HUES64 (cell line): ENCODE measurements around the gene CFAP52. TPM values are rescaled to one million over a fixed set of nuclear protein-coding genes. Genes with fewer than 3 reads are reported as not detected.

Experiments used
- H3K27ac ChIP-seq: 2 replicates; pipeline ENCODE4 v1.7.0; 2013; ENCODE audit warnings: low read depth, low read length, inconsistent platforms
- H3K27me3 ChIP-seq: 2 replicates; pipeline ENCODE4 v1.6.1; 2013; ENCODE audit warnings: mild to moderate bottlenecking, low read length; ENCODE audit not compliant: insufficient read depth
- H3K36me3 ChIP-seq: 2 replicates; pipeline ENCODE4 v1.6.1; 2013; ENCODE audit warnings: mild to moderate bottlenecking, low read length; ENCODE audit not compliant: insufficient read depth
- H3K4me1 ChIP-seq: 2 replicates; pipeline ENCODE4 v1.6.1; 2013; ENCODE audit warnings: mild to moderate bottlenecking, low read length, moderate library complexity; ENCODE audit not compliant: insufficient read depth
- H3K4me3 ChIP-seq: 2 replicates; pipeline ENCODE4 v1.5.1; 2013; ENCODE audit warnings: mild to moderate bottlenecking, low read length, moderate library complexity
- H3K9ac ChIP-seq: 2 replicates; pipeline ENCODE4 v1.6.1; 2013; ENCODE audit warnings: mild to moderate bottlenecking, low read depth, low read length
- H3K9me3 ChIP-seq: 2 replicates; pipeline ENCODE4 v1.6.1; 2013; ENCODE audit warnings: low read depth, low read length; ENCODE audit not compliant: insufficient read depth
- WGBS: fragments of 150-250, 120-280 bp; methylation state at CpG from one replicate; pipeline ENCODE4 v1.1.7; 2013; ENCODE audit warnings: missing lambda C conversion rate; 5-methylcytosine and 5-hydroxymethylcytosine counted together
- polyA plus RNA-seq, 2 experiments: library from polyadenylated mRNA; stranded (reverse); fragments of 50-300 nt; gene quantifications; one replicate each; pipeline ENCODE4 v1.2.3, GENCODE V29; 2013

CFAP52 gene
- polyA plus RNA-seq (2013, experiment 1 of 2), result not detected
- polyA plus RNA-seq (2013, experiment 2 of 2), result not detected

DNA sequence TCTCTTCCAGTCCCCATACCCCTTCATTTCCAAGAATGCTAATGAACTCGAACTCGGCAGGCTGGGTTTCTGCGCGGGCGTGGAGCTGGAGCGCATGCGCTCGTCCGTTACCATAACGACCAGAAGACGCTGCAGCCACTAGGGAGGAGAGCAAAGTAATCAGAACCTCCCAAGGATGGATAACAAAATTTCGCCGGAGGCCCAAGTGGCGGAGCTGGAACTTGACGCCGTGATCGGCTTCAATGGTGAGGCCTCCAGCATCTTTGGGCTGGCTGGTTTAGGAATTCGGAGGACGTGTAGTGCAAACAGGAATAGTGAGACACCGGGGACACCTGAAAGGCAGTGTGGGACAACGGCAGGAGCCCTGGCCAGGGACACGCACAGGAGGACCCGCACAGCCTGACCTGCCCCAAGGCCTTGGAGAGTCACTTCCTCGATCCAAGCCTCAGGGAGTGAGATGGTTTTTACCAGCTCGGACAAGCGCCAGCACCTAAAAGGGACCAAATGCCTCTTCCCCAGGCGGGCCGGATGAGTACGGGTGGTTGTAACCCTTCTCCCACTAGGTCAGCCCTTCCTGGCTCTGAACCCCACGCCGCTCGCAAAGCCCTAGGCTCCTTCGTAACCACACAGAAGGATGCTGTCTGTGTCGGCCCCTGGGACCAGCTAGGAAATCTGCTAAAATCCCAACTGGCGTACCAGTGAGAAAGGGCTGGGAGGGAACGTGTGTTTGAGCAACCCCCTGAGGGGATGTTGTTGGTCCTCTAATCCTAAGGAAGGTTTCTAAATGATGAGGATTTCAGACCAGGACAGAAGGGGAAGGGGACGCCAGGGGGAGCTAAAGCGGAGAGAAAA lies at the start of gene CFAP52:
Gene CFAP52 (plus strand): TSS at position 122 of the 852 bp plus-strand sequence. CDS start 54 bp downstream, at position 176.
- H3K27me3 ChIP-seq, result no peaks in the 10 kb centered on the region
- H3K9me3 ChIP-seq, result no peaks in the 10 kb centered on the region
- H3K27ac ChIP-seq, result no peak within 1 kb of the TSS
- H3K4me3 ChIP-seq, result peak within 1 kb of the TSS; percentile 97
- H3K36me3 ChIP-seq, result no peaks in the 10 kb centered on the region
- no peaks in the 10 kb centered on the region for H3K4me1 ChIP-seq
- WGBS, result 2% methylated on average over 38 of the region's 38 CpGs
- H3K9ac ChIP-seq, result peak within 1 kb of the TSS; percentile 68

- Histone ChIP-seq H3K4me1 (0 out of 2 replicates have a peak, but pooled peaks cover 2% of the 10 kb centered on the region), H3K4me3 (no peak overlapping the region), H3K27me3 (no peaks in the 10 kb centered on the region), H3K27ac (no peak overlapping the region), H3K9ac (no peak overlapping the region), H3K36me3 (no peaks in the 10 kb centered on the region), H3K9me3 (no peaks in the 10 kb centered on the region)
- WGBS, result 89% methylated on average over 2 of the region's 3 CpGs
Observed at GRCh38 chr17:9527788-9528187, 48.7 kb upstream of the CFAP52 start.

- H3K4me1 ChIP-seq, result peaks cover 7% of the 10 kb centered on the region
- no peaks in the 10 kb centered on the region for H3K27me3 ChIP-seq
- no peak overlapping the region for H3K4me3 ChIP-seq
- H3K36me3 ChIP-seq, result no peaks in the 10 kb centered on the region
- H3K27ac ChIP-seq, result no peak overlapping the region
- H3K9ac ChIP-seq, result no peak overlapping the region
- 100% methylated on average over 2 of the region's 5 CpGs for WGBS
- no peaks in the 10 kb centered on the region for H3K9me3 ChIP-seq
Observed at GRCh38 chr17:9529033-9529700, 47.3 kb upstream of the CFAP52 start.

- 100% methylated on average over 1 of the region's 2 CpGs for WGBS
Observed at GRCh38 chr17:9531034-9531433, 45.4 kb upstream of the CFAP52 start.

GRCh38 chr17:9532715-9533114 lies 43.7 kb upstream of the CFAP52 start:
- WGBS, result over 99% methylated on average over 3 of the region's 3 CpGs
- no peak overlapping the region for H3K9ac ChIP-seq
- no peaks in the 10 kb centered on the region for H3K36me3 ChIP-seq
- no peaks in the 10 kb centered on the region for H3K27me3 ChIP-seq
- H3K27ac ChIP-seq, result no peak overlapping the region
- H3K4me1 ChIP-seq, result peaks cover 15% of the 10 kb centered on the region
- no peaks in the 10 kb centered on the region for H3K9me3 ChIP-seq
- H3K4me3 ChIP-seq, result no peak overlapping the region

More at GRCh38 chr17:9531034-9531433, 45.4 kb upstream of the CFAP52 start:
- Histone ChIP-seq H3K9me3 (no peaks in the 10 kb centered on the region), H3K9ac (no peak overlapping the region), H3K27me3 (no peaks in the 10 kb centered on the region), H3K36me3 (no peaks in the 10 kb centered on the region), H3K4me3 (no peak overlapping the region), H3K27ac (no peak overlapping the region), H3K4me1 (peaks cover 11% of the 10 kb centered on the region)

- Histone ChIP-seq H3K4me3 (no peak overlapping the region), H3K36me3 (no peaks in the 10 kb centered on the region), H3K27me3 (no peaks in the 10 kb centered on the region), H3K9ac (no peak overlapping the region), H3K9me3 (no peaks in the 10 kb centered on the region), H3K4me1 (peaks cover 15% of the 10 kb centered on the region), H3K27ac (no peak overlapping the region)
- WGBS, result 89% methylated on average over 3 of the region's 4 CpGs
Observed at GRCh38 chr17:9533441-9533840, 43.0 kb upstream of the CFAP52 start.

DNA sequence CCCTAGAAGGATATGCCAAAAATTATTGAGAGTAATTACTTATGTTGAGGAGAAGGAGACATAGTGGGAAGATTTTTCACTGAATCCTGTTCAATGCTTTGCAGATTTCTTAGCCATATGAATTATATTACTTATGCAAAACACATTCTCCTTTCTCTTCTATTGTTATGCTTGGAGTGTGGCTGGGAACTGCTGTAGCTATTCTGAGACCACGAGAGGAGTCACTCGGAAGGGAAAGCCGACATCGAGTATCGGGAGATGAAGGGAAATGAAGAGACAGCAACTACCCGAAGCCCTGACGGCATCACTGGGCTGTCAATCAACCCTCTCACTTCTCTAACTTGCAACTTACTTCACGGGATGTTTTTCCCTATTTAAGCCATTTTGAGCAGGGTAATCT lies 40.4 kb upstream of the CFAP52 start:
- 81% methylated on average over 8 of the region's 8 CpGs for whole genome bisulfite sequencing
- no peak overlapping the region for H3K27ac ChIP-seq
- no peaks in the 10 kb centered on the region for H3K27me3 ChIP-seq
- no peaks in the 10 kb centered on the region for H3K9me3 ChIP-seq
- H3K9ac ChIP-seq, result no peak overlapping the region
- no peak overlapping the region for H3K4me3 ChIP-seq
- H3K4me1 ChIP-seq, result peaks cover 15% of the 10 kb centered on the region
- H3K36me3 ChIP-seq, result no peaks in the 10 kb centered on the region

DNA sequence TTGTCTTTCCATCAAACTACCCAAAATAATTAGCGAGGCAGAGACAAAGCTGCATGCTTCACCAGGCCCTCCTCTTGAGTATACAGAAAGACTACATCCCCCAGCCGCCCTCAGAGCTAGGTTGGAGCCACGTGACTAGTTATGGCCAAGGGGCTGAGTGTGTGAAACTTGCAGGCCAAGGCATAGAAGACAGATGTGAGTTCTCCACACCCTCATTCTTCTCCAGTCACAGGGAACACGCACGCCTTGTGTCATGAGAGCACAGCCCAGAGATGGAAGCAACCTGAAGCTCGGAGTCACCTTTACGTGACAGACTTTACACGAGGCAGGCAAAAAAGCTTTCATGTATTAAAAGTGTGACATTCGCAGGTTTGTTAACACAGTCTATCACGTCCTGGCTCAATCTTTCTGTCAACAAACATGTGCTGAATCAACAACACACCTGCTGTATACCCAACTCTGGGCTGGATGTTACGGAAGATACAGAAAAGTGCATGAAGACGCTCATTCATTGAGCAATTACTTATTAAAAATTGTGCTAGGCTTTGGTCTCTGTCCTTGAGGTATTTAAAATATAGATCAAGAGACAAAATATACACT lies 39.2 kb upstream of the CFAP52 start:
- no peak overlapping the region for H3K9ac ChIP-seq
- 92% methylated on average over 12 of the region's 12 CpGs for WGBS
- no peak overlapping the region for H3K27ac ChIP-seq
- H3K4me3 ChIP-seq, result no peak overlapping the region
- peaks cover 12% of the 10 kb centered on the region for H3K4me1 ChIP-seq
- H3K27me3 ChIP-seq, result no peaks in the 10 kb centered on the region
- no peaks in the 10 kb centered on the region for H3K36me3 ChIP-seq
- no peaks in the 10 kb centered on the region for H3K9me3 ChIP-seq

DNA sequence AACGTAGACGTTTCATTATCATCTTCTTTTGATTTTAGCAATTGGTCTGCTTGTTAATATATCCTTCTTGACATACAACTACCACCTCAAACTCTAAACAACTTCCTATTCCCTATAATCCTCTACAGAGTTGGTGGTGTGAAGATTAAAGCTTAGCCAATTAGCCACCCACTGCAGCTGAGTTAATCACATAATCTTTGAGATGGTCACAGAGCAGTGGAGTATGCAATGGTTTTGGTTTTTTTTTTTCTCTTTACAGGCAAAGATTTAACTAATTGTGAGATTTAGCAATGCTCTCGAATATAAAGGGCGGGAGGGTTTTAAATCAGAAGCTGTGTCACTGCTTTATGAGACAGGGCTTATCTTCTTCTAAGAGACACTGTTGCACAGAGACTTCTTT lies 37.8 kb upstream of the CFAP52 start:
- no peaks in the 10 kb centered on the region for H3K36me3 ChIP-seq
- no peaks in the 10 kb centered on the region for H3K27me3 ChIP-seq
- 98% methylated on average over 4 of the region's 4 CpGs for WGBS
- H3K9ac ChIP-seq, result no peak overlapping the region
- no peak overlapping the region for H3K27ac ChIP-seq
- H3K9me3 ChIP-seq, result no peaks in the 10 kb centered on the region
- H3K4me1 ChIP-seq, result peaks cover 9% of the 10 kb centered on the region
- H3K4me3 ChIP-seq, result no peak overlapping the region

GRCh38 chr17:9541718-9542117 lies 34.7 kb upstream of the CFAP52 start:
- Histone ChIP-seq H3K27me3 (no peaks in the 10 kb centered on the region), H3K36me3 (no peaks in the 10 kb centered on the region), H3K27ac (no peak overlapping the region), H3K4me3 (no peak overlapping the region), H3K4me1 (no peaks in the 10 kb centered on the region), H3K9me3 (no peaks in the 10 kb centered on the region), H3K9ac (no peak overlapping the region)
- WGBS, result 88% methylated on average over 4 of the region's 4 CpGs

DNA sequence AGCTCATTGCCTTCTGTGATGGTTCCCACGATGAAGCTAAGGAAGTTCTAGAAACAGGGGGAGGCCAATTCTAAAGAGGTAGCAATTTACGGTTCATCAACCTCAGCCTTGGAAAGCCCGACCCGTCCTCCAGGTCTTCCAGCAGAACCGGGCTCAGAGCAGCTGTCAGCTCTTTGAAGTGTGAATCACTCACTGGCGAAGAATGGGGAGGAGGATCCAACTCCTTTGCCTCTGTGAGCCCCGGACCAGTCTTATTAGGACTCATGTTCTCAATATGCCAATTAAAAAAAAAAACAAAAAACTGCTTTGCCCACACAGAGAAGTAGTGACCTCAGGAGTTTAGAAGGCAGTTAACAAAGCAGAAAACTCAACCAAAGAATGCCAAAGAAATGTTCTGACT lies 32.2 kb upstream of the CFAP52 start:
- Histone ChIP-seq H3K27ac (no peak overlapping the region), H3K4me1 (no peaks in the 10 kb centered on the region), H3K36me3 (no peaks in the 10 kb centered on the region), H3K9ac (no peak overlapping the region), H3K4me3 (no peak overlapping the region), H3K27me3 (no peaks in the 10 kb centered on the region), H3K9me3 (no peaks in the 10 kb centered on the region)
- WGBS, result 53% methylated on average over 7 of the region's 7 CpGs
